NCI-H146 treated with DMSO at 0.1 percent for 48 hours (cell line): ENCODE results near the gene STUM.
"Not testable (repeated sequence)": the region's sequence is repeated elsewhere in the genome, so short reads cannot be mapped to it uniquely, and the experiment has no call there.

Experiments
- DNase-seq: peaks from one replicate; lab custom pipeline; 2025; ENCODE audit not compliant: unreplicated experiment; lab: John Stamatoyannopoulos, UW

Gene STUM, protein sequence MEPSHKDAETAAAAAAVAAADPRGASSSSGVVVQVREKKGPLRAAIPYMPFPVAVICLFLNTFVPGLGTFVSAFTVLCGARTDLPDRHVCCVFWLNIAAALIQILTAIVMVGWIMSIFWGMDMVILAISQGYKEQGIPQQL

GRCh38 chr1:226548256-226549093 is at the start of gene STUM:
TSS of gene STUM (plus strand) at chr1:226548764. CDS start at chr1:226548905, 141 bp downstream.
- DNase-seq = peak; percentile 62

GRCh38 chr1:226499699-226500098 is 48.9 kb upstream of the STUM start:
- DNase-seq = not testable (repeated sequence)

DNA sequence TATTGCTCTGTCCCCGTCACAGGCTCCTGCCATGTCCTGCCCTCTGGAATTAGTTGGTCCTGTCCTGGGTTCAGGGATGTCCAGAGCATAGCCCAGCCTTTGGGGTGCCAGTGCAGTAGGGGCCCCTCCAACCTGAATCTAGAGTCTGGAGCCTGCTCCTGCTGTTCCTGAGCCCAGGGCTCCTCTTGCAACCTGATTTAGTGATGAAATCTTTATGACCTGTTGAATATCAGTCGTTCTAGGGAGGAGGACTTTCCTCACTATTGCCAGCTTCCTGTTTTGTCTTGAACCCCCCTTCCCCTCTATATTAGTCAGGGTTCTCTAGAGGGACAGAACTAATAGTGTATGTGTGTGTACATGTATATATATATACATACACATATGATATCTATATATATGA is 42.5 kb upstream of the STUM start:
- no peak for DNase-seq

DNA sequence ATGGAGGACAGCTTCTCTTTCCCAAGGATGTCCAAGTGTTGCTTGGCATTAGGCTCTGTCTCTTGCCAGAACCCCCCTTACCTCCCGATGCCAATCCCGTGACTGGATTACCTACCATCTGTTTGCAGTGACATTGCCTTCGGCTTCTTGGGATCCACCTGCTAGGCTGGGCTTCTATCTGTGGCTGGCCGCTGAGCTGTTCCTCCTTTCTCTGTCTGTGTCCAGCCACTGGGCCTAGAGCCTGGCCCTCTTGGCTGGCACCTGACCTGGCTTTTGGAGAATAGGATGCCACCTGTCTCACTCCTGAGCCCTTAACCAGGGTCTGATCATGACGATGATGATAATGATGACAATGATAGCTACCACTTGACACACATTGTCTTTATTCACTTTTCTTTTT is 41.6 kb upstream of the STUM start:
- no peak for DNase-seq

- no peak for DNase-seq
Observed at GRCh38 chr1:226510453-226510852, 38.1 kb upstream of the STUM start.

DNA sequence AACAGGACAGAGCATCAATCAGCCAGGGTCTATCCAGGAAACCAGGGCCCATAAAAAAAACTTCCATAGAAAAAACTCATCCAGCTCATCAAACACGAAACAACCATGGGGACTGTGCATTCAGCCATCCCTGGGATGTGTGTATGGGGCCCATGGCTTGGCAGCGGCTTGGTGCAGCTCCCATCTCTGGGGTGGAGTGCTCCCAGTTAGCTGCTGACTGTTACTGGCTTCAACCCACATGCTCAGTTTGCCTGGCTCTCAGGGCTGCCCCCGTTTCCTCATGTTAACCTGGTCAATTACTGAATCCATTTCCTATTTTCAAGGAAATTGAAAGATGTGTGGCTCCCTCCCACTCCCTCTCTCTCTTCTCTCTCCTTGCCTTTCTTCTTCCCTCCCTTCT is 37.3 kb upstream of the STUM start:
- DNase-seq = no peak

DNA sequence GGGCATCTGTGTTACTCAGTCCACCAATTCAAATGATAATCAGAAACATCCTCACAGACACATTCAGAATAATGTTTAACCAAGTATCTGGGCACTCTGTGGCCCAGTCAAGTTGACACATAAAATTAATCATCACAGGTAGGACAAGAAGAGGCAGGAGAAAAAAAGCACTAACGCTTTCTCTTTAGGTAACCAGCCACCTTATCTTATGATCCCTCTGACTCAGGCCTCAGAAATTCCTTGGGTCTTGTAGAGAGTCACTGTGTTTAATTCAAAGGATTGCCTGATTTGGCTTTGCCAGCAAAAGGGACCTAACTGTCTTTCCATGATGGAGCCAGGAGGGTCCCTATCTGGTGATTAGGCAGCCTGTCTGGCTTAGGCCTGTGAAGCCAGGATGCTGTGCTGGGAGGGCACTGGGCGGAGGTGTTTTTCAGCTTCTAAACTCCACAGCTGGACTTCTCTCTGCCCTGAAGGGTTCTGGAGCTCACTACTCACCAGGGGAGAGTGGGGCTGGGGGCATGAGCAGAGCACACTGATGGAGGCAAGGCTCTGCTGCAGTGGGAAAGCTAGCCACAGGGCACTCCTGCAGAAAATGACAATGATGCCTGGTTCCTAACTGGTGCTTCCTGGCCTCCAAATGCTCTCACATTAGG is 36.4 kb upstream of the STUM start:
- no peak for DNase-seq

DNA sequence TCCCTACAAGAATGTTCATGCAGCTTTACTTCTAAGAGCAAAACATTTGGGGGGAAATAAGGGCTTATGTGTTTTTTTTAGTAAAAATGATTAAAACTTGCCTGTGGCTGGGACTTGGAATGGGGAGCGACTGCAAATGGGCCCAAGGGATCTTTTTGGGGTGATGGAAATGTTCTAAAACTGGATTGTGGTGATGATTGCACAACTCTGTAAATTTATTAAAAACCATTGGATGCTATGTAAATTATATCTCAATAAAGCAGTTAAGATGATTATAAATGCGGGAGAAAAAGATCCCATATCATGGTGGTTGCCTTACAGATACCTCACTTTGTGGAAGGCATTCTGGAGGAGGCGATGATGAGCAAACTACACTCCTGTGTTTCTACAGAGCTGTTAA is 30.2 kb upstream of the STUM start:
- no peak for DNase-seq

GRCh38 chr1:226519135-226519534 is 29.4 kb upstream of the STUM start:
- DNase-seq = no peak

DNA sequence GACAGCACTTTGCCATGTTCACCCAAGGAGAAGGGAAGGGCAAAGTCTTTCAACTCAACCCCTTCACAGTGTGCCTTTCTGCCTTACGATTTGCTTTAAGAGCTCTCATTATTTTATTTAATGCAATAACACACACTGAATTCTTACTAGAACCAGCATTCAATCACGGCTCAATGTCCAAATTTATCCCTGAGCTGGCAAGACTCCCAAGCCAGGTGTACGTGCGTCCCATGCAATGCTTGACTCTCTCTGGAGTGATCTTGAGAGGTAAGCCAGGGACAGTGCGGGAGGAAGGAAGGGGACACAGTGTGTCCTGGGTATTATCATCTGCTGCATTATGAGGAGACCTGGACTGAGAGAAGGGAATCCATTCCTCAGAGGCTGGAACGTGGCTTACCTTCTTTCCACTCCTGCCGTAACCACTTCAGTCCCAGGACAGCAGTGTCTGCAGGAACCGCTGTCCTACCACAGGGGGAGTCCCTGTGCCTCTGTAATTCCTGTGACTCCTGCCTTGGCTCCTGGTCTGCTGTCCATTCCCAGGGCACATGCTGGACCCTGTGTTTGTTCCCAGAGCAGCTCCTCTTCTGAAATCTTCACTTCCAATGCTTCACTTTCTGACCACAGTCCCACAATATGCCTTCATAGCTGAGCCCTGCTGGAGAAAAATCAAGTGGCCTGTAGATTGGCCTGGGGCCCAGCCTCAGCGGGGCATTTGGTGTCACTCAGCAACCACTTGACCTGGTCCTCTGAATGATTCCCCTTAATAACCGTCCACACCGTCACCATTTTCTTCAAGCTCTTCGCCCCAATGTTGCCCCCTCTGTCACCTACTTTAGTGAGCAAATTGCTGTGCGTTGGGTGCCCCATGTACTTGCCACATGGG is 28.6 kb upstream of the STUM start:
- DNase-seq = peak; percentile 67

GRCh38 chr1:226520640-226521355 is 27.8 kb upstream of the STUM start:
- DNase-seq = peak; percentile 74

DNA sequence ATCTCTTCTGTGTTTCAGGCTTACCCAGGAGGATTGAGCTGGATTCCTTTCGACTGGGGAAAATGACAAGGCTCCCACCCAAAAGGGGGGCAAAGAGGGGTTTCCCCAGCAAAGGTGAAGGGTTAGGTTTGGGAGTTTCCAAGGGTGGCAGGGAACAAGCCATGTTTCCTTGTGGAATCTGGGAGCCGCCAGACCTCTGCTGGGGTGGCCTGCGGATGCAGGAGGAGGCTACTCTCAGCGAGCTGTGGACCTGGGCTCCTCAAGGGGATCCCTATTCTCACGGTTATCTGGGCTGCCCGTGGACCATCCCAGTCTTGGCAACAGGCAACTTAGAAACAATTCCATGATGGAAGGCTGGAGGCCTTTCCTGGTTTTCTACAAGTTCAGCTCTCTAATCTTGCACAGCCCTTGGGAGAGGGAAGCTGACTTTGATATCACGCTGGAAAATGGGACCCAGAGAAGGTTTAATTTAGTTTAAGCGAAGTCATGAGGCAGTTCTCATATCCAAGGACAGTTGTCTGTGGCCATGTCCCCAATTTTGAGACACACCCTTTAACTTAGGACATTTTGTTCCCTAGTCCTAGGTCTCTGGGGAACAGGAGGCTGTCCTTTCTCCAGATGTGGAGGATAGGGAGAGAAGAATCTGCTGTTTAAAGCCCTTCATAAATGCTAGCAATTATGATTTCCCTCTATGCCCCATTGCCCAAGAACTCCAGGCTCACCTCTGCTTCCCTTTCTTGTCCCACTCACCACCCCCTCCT is 24.7 kb upstream of the STUM start:
- DNase-seq = no peak

- DNase-seq = no peak
Observed at GRCh38 chr1:226524547-226524946, 24.0 kb upstream of the STUM start.

DNA sequence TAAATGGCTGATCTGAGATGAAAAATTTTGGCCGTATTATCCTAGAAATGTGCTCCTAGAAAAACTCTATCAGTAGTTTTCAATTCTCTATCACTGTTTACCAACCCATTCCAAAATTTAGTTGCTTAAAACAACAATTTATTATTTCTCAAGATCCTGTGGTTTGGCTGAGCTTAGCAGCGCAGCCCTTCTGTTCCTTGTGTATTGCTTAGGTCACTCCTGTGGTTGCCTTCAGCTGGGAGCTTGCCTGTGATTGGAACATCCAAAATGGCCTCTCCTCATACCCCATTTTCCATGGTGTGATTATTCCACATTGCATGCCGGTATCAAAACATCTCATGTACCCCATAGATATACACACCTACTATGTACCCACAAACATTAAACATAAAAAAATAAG is 22.8 kb upstream of the STUM start:
- DNase-seq = no peak

DNA sequence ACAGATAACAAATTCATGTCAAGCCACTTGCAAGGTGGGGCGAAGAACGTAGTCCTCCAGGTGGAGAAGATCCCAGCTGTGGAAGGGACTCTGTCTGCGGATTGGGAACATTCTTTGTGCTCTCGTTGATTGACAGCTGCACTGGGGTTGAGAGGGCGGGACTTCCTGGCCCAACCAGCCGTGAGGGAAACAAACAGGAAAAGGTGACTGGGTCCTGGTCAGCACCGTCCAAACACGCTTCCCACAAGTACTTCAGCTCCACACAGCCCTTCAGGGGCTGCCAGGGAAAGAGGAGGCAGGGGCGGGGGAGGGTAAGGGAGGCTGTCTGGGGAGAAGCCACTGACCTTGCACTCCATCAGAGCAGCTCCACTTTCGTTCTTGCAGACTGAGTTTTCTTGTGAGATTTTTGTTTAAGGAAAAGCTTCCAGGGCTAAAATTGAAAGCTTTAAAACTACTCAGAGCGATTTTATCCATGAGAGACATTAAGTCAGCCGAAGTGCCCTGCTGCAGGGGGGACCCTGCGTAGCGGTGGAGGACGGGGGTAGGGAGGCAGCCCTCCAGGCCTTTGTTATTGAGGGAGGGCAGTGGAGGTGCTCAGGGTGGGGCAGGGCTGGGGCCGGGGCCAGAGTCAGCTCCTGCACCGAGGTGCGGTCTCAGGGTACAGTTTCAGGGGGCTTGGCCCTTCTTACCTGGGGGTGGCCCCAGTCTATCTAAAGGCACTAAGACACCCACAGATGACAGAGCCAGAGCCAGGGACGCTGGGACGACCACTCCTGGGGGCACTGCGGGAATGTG is 21.6 kb upstream of the STUM start:
- no peak for DNase-seq

- DNase-seq = no peak
Observed at GRCh38 chr1:226529891-226530290, 18.7 kb upstream of the STUM start.

DNA sequence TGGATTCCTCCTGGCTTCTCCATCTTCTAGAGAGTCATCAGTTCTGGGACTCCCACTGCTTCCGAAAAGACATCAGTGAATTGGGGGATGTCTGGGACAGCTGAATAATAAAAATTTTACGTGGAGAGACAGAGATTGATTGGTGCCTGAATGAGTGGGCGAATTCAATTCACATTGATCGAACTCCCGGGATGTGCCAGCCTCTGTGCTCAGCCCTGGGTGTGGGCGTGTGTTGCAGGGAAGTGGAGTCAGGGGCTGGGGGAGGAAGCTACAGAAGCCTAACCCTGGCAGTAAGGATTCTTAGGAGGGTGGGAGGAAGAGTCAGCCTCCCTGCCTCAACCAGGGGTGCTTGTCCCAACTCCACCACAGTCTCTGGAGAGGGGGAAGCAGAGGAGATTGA is 18.0 kb upstream of the STUM start:
- no peak for DNase-seq

- no peak for DNase-seq
Observed at GRCh38 chr1:226531360-226532093, 17.0 kb upstream of the STUM start.
